Endodermal cell (in vitro differentiated cells): Measurements from ENCODE around the gene PRKX. TPM values are rescaled to one million over a fixed set of nuclear protein-coding genes. Genes with fewer than 3 reads are reported as not detected.
"Not testable (repeated sequence)": the region's sequence is repeated elsewhere in the genome, so short reads cannot be mapped to it uniquely, and the experiment has no call there.

Experiments
- DNase-seq: peaks from one replicate; pipeline ENCODE4 v3.0.0-alpha.2; 2017
- H3K27ac ChIP-seq: 2 replicates; pipeline ENCODE4 v1.5.1; 2013; ENCODE audit warnings: mild to moderate bottlenecking, low read depth, low read length, moderate library complexity
- H3K27me3 ChIP-seq: 2 replicates; pipeline ENCODE4 v1.6.1; 2013; ENCODE audit warnings: mild to moderate bottlenecking, low read length, moderate library complexity; ENCODE audit not compliant: insufficient read depth, control insufficient read depth, poor library complexity, severe bottlenecking
- H3K36me3 ChIP-seq: 2 replicates; pipeline ENCODE4 v1.7.0; 2013; ENCODE audit warnings: mild to moderate bottlenecking, low read length, moderate library complexity; ENCODE audit not compliant: control insufficient read depth, insufficient read depth
- H3K4me1 ChIP-seq: one replicate; pipeline ENCODE4 v1.7.0; 2013; ENCODE audit warnings: low read length; ENCODE audit not compliant: control insufficient read depth, insufficient read depth
- H3K4me3 ChIP-seq: 2 replicates; pipeline ENCODE4 v1.5.1; 2013; ENCODE audit warnings: mild to moderate bottlenecking, low read length, moderate library complexity
- H3K9ac ChIP-seq: 2 replicates; pipeline ENCODE4 v1.6.1; 2013; ENCODE audit warnings: mild to moderate bottlenecking, low read length, moderate library complexity; ENCODE audit not compliant: poor library complexity, severe bottlenecking; ENCODE audit errors: extremely low read depth
- H3K9me3 ChIP-seq: 2 replicates; pipeline ENCODE4 v1.6.1; 2013; ENCODE audit warnings: mild to moderate bottlenecking, low read length, moderate library complexity; ENCODE audit not compliant: control insufficient read depth
- H3K27ac Mint-ChIP-seq: 2 replicates; pipeline ENCODE4 v1.8.0; 2020; ENCODE audit warnings: mixed read lengths
- H3K27me3 Mint-ChIP-seq: 2 replicates; pipeline ENCODE4 v1.8.0; 2021; ENCODE audit warnings: mild to moderate bottlenecking, mixed read lengths; ENCODE audit not compliant: insufficient read depth
- H3K36me3 Mint-ChIP-seq: 2 replicates; pipeline ENCODE4 v1.8.0; 2020; ENCODE audit warnings: low read depth, mixed read lengths
- H3K4me1 Mint-ChIP-seq: 2 replicates; pipeline ENCODE4 v1.8.0; 2020; ENCODE audit warnings: mixed read lengths
- H3K4me3 Mint-ChIP-seq: 2 replicates; pipeline ENCODE4 v1.8.0; 2020; ENCODE audit warnings: mild to moderate bottlenecking, moderate library complexity, mixed read lengths
- H3K9me3 Mint-ChIP-seq: 2 replicates; pipeline ENCODE4 v1.8.0; 2020; ENCODE audit warnings: mild to moderate bottlenecking, mixed read lengths
- CTCF ChIP-seq: fragments of 200-600 bp; sonication (generic); conservative IDR thresholded peaks from 2 replicates; pipeline ENCODE4 v1.5.0; 2021; ENCODE audit warnings: antibody characterized with exemption, mild to moderate bottlenecking
- WGBS, 2 experiments: methylation state at CpG; one replicate each; pipeline versions ENCODE4 v1.1.5 to v1.1.7; 2013; ENCODE audit warnings: missing lambda C conversion rate in 2 of 2, mixed read lengths in 1 of 2; ENCODE audit not compliant: insufficient coverage in 1 of 2, insufficient read length in 1 of 2; 5-methylcytosine and 5-hydroxymethylcytosine counted together
- total RNA-seq, 2 donors: library from RNA; stranded (reverse); fragmentation: NEBNext Ultra II Directional in 1 of 2; extraction: Animal tissue kit (Norgen Biotek cat#: 25700) in 1 of 2; gene quantifications; 2 replicates in 1 of 2; 3 replicates in 1 of 2; pipeline ENCODE4 v1.2.1, GENCODE V29; 2021

Gene PRKX
- total RNA-seq, 2 donors from 2014 or later: 24.7 to 73.7 TPM

GRCh38 chrX:3697220-3697684 lies 16.2 kb downstream of the PRKX start:
- Histone ChIP-seq H3K4me1 (no peaks in the 10 kb centered on the region), H3K4me3 (no peak overlapping the region), H3K9me3 (no peaks in the 10 kb centered on the region), H3K36me3 (no peaks in the 10 kb centered on the region), H3K27ac (peak overlapping the region; percentile 32), H3K27me3 (no peaks in the 10 kb centered on the region), H3K9ac (no peak overlapping the region)
- peaks cover 26% of the 10 kb centered on the region for H3K36me3 Mint-ChIP-seq
- peak overlapping the region; percentile 49 for H3K27ac Mint-ChIP-seq
- TF ChIP-seq CTCF: no peak
- no peak overlapping the region for H3K4me3 Mint-ChIP-seq
- DNase-seq: no peak
- peaks cover 6% of the 10 kb centered on the region for H3K9me3 Mint-ChIP-seq
- WGBS, 2 experiments: 79 to 80% methylated on average over 1 to 7 of the region's 9 CpGs
- no peaks in the 10 kb centered on the region for H3K27me3 Mint-ChIP-seq
- peaks cover 28% of the 10 kb centered on the region for H3K4me1 Mint-ChIP-seq

GRCh38 chrX:3695536-3695935 lies 17.9 kb downstream of the PRKX start:
- Mint-ChIP-seq H3K4me1 (peaks cover 29% of the 10 kb centered on the region), H3K27me3 (no peaks in the 10 kb centered on the region), H3K36me3 (peaks cover 20% of the 10 kb centered on the region), H3K4me3 (no peak overlapping the region), H3K27ac (no peak overlapping the region), H3K9me3 (peaks cover 6% of the 10 kb centered on the region)
- TF ChIP-seq CTCF: no peak
- Histone ChIP-seq H3K9ac (no peak overlapping the region), H3K4me3 (no peak overlapping the region), H3K36me3 (no peaks in the 10 kb centered on the region), H3K9me3 (no peaks in the 10 kb centered on the region), H3K27me3 (no peaks in the 10 kb centered on the region), H3K4me1 (no peaks in the 10 kb centered on the region), H3K27ac (no peak overlapping the region)
- 89 to 96% methylated on average over 3 to 5 of the region's 5 CpGs for WGBS, 2 experiments
- no peak for DNase-seq

GRCh38 chrX:3690140-3690539 lies 23.3 kb downstream of the PRKX start:
- H3K27me3 Mint-ChIP-seq: no peaks in the 10 kb centered on the region
- H3K4me1 ChIP-seq: no peaks in the 10 kb centered on the region
- H3K9ac ChIP-seq: no peak overlapping the region
- H3K36me3 ChIP-seq: no peaks in the 10 kb centered on the region
- H3K27me3 ChIP-seq: no peaks in the 10 kb centered on the region
- no peak overlapping the region for H3K4me3 ChIP-seq
- no peak overlapping the region for H3K27ac ChIP-seq
- no peak overlapping the region for H3K27ac Mint-ChIP-seq
- WGBS, 2 experiments: 100% methylated on average over 3 of the region's 3 CpGs; no CpG with 5 or more reads in 1 of the 2 experiments
- no peak for TF ChIP-seq CTCF
- peaks cover 6% of the 10 kb centered on the region for H3K9me3 Mint-ChIP-seq
- no peak for DNase-seq
- no peak overlapping the region for H3K4me3 Mint-ChIP-seq
- no peaks in the 10 kb centered on the region for H3K9me3 ChIP-seq
- peaks cover 5% of the 10 kb centered on the region for H3K4me1 Mint-ChIP-seq
- peaks cover 18% of the 10 kb centered on the region for H3K36me3 Mint-ChIP-seq

GRCh38 chrX:3683236-3683635 lies 30.2 kb downstream of the PRKX start:
- 99% methylated on average over 6 of the region's 7 CpGs; no CpG with 5 or more reads in 1 of the 2 experiments for WGBS, 2 experiments

More at GRCh38 chrX:3683236-3683635, 30.2 kb downstream of the PRKX start:
- not testable (repeated sequence) for DNase-seq, H3K27ac Mint-ChIP-seq, H3K4me1 ChIP-seq, H3K27ac ChIP-seq, H3K9me3 ChIP-seq, H3K4me3 ChIP-seq, H3K4me3 Mint-ChIP-seq, H3K27me3 Mint-ChIP-seq, H3K9me3 Mint-ChIP-seq, H3K27me3 ChIP-seq, H3K9ac ChIP-seq, H3K36me3 ChIP-seq
- peaks cover 14% of the 10 kb centered on the region for H3K36me3 Mint-ChIP-seq
- peaks cover 10% of the 10 kb centered on the region for H3K4me1 Mint-ChIP-seq
